ENCODE measurements around the gene CASK.

DNA sequence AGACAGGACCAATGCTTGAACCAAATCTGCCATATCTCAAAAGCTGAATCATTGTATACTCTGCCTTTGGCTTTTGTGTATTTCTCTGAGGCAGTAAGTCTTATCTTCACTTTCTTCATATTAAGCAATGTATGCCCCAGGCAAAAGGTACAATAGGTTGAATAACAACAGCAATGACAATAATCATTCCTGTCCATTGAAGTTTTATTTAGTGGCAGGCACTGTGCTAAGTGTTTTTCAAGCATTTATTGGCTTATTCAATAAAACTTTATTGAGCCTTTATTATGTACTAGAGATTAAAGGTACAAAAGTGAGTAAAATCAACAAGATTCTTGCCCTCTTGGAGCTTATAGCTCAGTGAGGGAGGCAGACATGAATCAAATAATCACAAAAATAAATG is 8.2 kb upstream of the CASK start:
- TF ChIP-seq ZBTB1 (CRISPR knock-in tag; IDR thresholded peaks at IDR 0.05; ENCODE audit: borderline replicate concordance, low read depth) (no peak), BMI1 (IDR thresholded peaks at IDR 0.05; ENCODE audit: low read length) (no peak)
- TF ChIP-seq, protein P1, sequence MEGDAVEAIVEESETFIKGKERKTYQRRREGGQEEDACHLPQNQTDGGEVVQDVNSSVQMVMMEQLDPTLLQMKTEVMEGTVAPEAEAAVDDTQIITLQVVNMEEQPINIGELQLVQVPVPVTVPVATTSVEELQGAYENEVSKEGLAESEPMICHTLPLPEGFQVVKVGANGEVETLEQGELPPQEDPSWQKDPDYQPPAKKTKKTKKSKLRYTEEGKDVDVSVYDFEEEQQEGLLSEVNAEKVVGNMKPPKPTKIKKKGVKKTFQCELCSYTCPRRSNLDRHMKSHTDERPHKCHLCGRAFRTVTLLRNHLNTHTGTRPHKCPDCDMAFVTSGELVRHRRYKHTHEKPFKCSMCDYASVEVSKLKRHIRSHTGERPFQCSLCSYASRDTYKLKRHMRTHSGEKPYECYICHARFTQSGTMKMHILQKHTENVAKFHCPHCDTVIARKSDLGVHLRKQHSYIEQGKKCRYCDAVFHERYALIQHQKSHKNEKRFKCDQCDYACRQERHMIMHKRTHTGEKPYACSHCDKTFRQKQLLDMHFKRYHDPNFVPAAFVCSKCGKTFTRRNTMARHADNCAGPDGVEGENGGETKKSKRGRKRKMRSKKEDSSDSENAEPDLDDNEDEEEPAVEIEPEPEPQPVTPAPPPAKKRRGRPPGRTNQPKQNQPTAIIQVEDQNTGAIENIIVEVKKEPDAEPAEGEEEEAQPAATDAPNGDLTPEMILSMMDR (IDR thresholded peaks at IDR 0.05 in 2 of 3, conservative IDR thresholded peaks at IDR 0.05 in 1 of 3; ENCODE audit: insufficient read depth in 2 of 3, low read depth in 1 of 3, low read length in 3 of 3) = no peak
